SK-N-SH (cell line): ENCODE data around the gene F11R.

Experiments
- RAD21 ChIP-seq: IDR thresholded peaks from 2 replicates; pipeline ENCODE4 v1.6.1; 2012; ENCODE audit warnings: mild to moderate bottlenecking, low read length
- USF2 ChIP-seq: fragments of 150-350 bp; IDR thresholded peaks from 2 replicates; pipeline ENCODE4 v1.6.1; 2017; ENCODE audit warnings: antibody characterized with exemption, low read length, low read depth, borderline replicate concordance
- YY1 ChIP-seq: IDR thresholded peaks from 2 replicates; pipeline ENCODE4 v1.4.0; 2012; ENCODE audit warnings: low read depth, mild to moderate bottlenecking
- TF ChIP-seq, protein P1 (sequence below): fragments of 200-600 bp; sonication (generic); IDR thresholded peaks from 2 replicates; pipeline ENCODE4 v1.6.1; 2017; ENCODE audit warnings: antibody characterized with exemption, mild to moderate bottlenecking, moderate library complexity

- TF ChIP-seq, protein P1, sequence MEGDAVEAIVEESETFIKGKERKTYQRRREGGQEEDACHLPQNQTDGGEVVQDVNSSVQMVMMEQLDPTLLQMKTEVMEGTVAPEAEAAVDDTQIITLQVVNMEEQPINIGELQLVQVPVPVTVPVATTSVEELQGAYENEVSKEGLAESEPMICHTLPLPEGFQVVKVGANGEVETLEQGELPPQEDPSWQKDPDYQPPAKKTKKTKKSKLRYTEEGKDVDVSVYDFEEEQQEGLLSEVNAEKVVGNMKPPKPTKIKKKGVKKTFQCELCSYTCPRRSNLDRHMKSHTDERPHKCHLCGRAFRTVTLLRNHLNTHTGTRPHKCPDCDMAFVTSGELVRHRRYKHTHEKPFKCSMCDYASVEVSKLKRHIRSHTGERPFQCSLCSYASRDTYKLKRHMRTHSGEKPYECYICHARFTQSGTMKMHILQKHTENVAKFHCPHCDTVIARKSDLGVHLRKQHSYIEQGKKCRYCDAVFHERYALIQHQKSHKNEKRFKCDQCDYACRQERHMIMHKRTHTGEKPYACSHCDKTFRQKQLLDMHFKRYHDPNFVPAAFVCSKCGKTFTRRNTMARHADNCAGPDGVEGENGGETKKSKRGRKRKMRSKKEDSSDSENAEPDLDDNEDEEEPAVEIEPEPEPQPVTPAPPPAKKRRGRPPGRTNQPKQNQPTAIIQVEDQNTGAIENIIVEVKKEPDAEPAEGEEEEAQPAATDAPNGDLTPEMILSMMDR = no peak
- TF ChIP-seq YY1 (no peak), RAD21 (no peak), USF2 (no peak)
Measured at GRCh38 chr1:160973491-160973890, 47.5 kb downstream of the F11R start.
